Esophagus (tissue), 2 donors: ENCODE data around the gene CDCP1. TPM values are rescaled to one million over a fixed set of nuclear protein-coding genes. Genes with fewer than 3 reads are reported as not detected.

ENCODE experiments used
- H3K27ac ChIP-seq, 2 donors: one replicate each; pipeline ENCODE4 v1.5.1; 2013; ENCODE audit warnings: low read depth in 2 of 2, mild to moderate bottlenecking in 2 of 2, inconsistent platforms in 1 of 2, low read length in 1 of 2, moderate library complexity in 1 of 2
- H3K27me3 ChIP-seq, 2 donors: one replicate each; pipeline ENCODE4 v1.6.1; 2013; ENCODE audit warnings: low read length in 2 of 2, control low read depth in 1 of 2, mild to moderate bottlenecking in 1 of 2; ENCODE audit not compliant: insufficient read depth in 2 of 2, control insufficient read depth in 1 of 2
- H3K36me3 ChIP-seq, 2 donors: one replicate each; pipeline ENCODE4 v1.6.1; 2013; ENCODE audit warnings: low read length in 1 of 2; ENCODE audit not compliant: control insufficient read depth in 2 of 2, insufficient read depth in 2 of 2
- H3K4me1 ChIP-seq, 2 donors: one replicate each; pipeline ENCODE4 v1.6.1; 2013; ENCODE audit warnings: low read length in 1 of 2; ENCODE audit not compliant: control insufficient read depth in 2 of 2, insufficient read depth in 2 of 2
- H3K4me3 ChIP-seq, 2 donors: one replicate each; pipeline ENCODE4 v1.5.1; 2013; ENCODE audit warnings: low read length in 2 of 2, mild to moderate bottlenecking in 2 of 2, low read depth in 1 of 2, moderate library complexity in 1 of 2
- H3K9me3 ChIP-seq, 2 donors: one replicate each; pipeline ENCODE4 v1.6.1; 2013; ENCODE audit warnings: mild to moderate bottlenecking in 2 of 2, low read depth in 1 of 2, low read length in 1 of 2, moderate library complexity in 1 of 2; ENCODE audit not compliant: control insufficient read depth in 2 of 2, insufficient read depth in 1 of 2
- WGBS, 2 donors: extraction: QIAGEN DNeasy Blood & Tissue Kit; methylation state at CpG; one replicate each; pipeline ENCODE4 v1.1.7; 2013; 5-methylcytosine and 5-hydroxymethylcytosine counted together
- polyA plus RNA-seq, 2 donors: library from polyadenylated mRNA; stranded (reverse); fragments of 200-250 nt; gene quantifications; one replicate each; pipeline ENCODE4 v1.2.3, GENCODE V29; 2013
- donor health status: healthy with polysubstance abuse.
- donor health status: Bipolar disorder and iron deficiency.

Gene CDCP1
- polyA plus RNA-seq, 2 donors, result 21.0 to 24.3 TPM

DNA sequence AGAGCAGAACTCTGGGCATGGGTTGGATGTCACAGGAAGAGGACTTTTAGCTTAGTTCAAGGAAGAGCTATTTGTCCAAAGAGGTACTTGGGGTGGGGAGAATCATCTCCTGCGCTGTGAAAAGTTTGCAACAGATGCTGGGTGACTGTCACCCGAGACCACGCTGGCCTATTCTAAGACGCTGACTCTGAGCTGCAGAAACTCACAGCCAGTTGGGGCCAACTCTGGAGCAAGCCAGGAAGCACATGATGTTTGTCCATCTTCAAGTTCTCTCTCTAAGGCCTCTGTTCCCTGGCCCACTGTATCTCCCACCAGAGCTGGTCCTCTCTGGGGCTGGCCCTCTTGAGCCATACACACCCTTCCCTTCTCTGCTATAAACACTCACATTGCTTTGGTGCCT lies 17.9 kb upstream of the CDCP1 start:
- Histone ChIP-seq H3K36me3 (no peaks in the 10 kb centered on the region), H3K9me3 (no peaks in the 10 kb centered on the region), H3K4me1 (peaks cover 0 to 7% of the 10 kb centered on the region in 2 donors), H3K27me3 (no peaks in the 10 kb centered on the region), H3K4me3 (no peak overlapping the region), H3K27ac (no peak overlapping the region)
- 94 to 99% methylated on average over 4 of the region's 4 CpGs for WGBS, 2 donors

- WGBS, 2 donors, result 57 to 60% methylated on average over 6 of the region's 6 CpGs
Observed at GRCh38 chr3:45163481-45163880, 17.3 kb upstream of the CDCP1 start.

DNA sequence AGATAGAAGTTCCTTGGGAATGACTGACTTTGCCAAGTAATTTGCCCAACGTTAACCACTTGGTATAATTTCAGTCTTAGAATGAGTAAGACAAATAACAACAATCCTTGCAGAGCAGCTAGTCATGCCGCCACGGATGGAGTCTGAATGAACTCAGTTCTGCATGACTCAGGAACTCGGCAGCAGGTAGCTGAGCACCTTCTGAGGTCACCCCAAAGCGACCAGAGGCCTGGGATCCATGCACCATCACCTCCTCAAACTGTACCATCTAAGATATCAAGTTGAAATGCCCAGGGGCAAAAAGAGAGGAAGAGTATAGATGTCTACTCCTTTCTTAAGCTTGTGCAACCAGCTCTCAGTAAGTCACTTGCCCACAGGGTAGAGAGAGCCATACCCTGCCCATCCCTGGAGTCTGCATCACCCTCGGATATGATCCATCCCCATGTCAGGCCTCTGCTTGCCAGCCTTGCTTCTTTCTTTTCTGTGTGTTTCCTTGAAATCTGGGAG lies 8.5 kb upstream of the CDCP1 start:
- WGBS, 2 donors, result 52 to 62% methylated on average over 6 of the region's 6 CpGs
- H3K27me3 ChIP-seq, result no peaks in the 10 kb centered on the region
- no peaks in the 10 kb centered on the region for H3K4me1 ChIP-seq
- H3K4me3 ChIP-seq, result no peak overlapping the region
- no peaks in the 10 kb centered on the region for H3K9me3 ChIP-seq
- H3K27ac ChIP-seq, result peak overlapping the region; percentile 11 to 71
- H3K36me3 ChIP-seq, result no peaks in the 10 kb centered on the region

More at GRCh38 chr3:45163481-45163880, 17.3 kb upstream of the CDCP1 start:
- Histone ChIP-seq H3K9me3 (no peaks in the 10 kb centered on the region), H3K36me3 (no peaks in the 10 kb centered on the region), H3K4me1 (peaks cover 0 to 7% of the 10 kb centered on the region in 2 donors), H3K4me3 (no peak overlapping the region), H3K27me3 (no peaks in the 10 kb centered on the region), H3K27ac (no peak overlapping the region)

DNA sequence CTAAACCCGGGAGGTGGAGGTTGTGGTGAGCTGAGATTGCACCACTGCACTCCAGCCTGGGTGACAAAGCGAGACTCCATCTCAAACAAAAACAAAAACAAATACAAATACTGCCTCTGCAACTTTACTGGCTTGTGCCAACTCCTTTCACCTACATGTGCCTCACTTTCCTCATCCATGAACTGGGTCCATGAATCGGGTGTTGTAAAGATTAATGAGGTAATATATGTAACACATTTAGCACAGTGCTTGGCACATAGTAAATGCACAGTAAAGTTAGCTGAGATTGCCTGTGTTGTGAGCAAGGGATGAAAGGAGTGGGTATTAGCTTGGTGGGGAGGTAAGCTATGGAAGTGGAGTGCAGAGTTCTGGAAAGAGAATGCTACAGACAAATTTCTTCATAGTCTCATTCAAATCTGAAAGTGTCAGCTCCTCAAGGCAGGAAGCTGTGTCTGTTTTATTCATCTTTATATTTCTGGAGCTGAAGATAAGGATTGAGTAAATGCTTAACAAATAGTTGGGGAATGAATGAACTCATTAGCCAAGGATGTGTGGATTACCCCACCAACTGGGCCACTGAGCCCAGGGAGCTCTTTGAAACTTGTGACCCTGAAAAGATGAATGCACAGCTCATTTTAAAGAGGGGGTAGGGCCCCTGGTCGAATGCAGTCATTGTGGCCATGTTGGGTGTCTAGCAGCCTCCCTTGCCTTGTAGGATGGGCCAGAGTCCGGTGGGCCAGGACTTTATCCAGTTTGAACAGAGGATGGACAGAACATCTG lies 7.7 kb upstream of the CDCP1 start:
- H3K27ac ChIP-seq, result no peak overlapping the region
- H3K9me3 ChIP-seq, result no peaks in the 10 kb centered on the region
- H3K4me1 ChIP-seq, result no peaks in the 10 kb centered on the region
- 54 to 65% methylated on average over 5 of the region's 5 CpGs for WGBS, 2 donors
- no peak overlapping the region for H3K4me3 ChIP-seq
- H3K27me3 ChIP-seq, result no peaks in the 10 kb centered on the region
- no peaks in the 10 kb centered on the region for H3K36me3 ChIP-seq

- H3K36me3 ChIP-seq, result no peaks in the 10 kb centered on the region
- H3K4me3 ChIP-seq, result no peak overlapping the region
- H3K9me3 ChIP-seq, result no peaks in the 10 kb centered on the region
- no peak overlapping the region for H3K27ac ChIP-seq
- no peaks in the 10 kb centered on the region for H3K27me3 ChIP-seq
- no peaks in the 10 kb centered on the region for H3K4me1 ChIP-seq
- WGBS, 2 donors, result 96 to 97% methylated on average over 1 of the region's 1 CpG
Observed at GRCh38 chr3:45152307-45152706, 6.1 kb upstream of the CDCP1 start.

DNA sequence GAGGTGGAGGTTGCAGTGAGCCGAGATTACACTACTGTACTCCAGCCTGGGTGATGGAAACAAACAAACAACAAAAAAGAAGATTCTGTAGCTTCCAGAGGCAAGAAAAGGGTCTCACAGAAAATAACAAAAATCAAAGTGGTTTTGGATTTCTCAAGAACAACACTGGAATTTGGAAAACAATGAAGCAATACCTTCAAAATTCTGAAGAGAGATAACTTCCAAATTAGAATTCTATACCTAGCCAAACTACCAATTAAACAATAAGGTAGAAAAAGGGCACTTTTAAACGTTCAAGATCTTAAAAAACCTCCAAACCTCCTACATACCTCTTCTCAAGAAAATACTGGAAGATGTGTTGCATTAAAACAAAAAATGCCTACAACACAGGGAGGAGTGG lies 4.9 kb upstream of the CDCP1 start:
- 69 to 75% methylated on average over 2 of the region's 2 CpGs for WGBS, 2 donors
- H3K4me3 ChIP-seq, result no peak overlapping the region
- H3K9me3 ChIP-seq, result no peaks in the 10 kb centered on the region
- no peaks in the 10 kb centered on the region for H3K36me3 ChIP-seq
- no peaks in the 10 kb centered on the region for H3K27me3 ChIP-seq
- H3K27ac ChIP-seq, result no peak overlapping the region
- peaks cover 0 to 5% of the 10 kb centered on the region in 2 donors for H3K4me1 ChIP-seq

- no peaks in the 10 kb centered on the region for H3K27me3 ChIP-seq
- WGBS, 2 donors, result 64 to 76% methylated on average over 2 of the region's 2 CpGs
- no peak overlapping the region for H3K4me3 ChIP-seq
- H3K4me1 ChIP-seq, result peaks cover 0 to 7% of the 10 kb centered on the region in 2 donors
- no peaks in the 10 kb centered on the region for H3K9me3 ChIP-seq
- no peaks in the 10 kb centered on the region for H3K36me3 ChIP-seq
- no peak overlapping the region for H3K27ac ChIP-seq
Observed at GRCh38 chr3:45148921-45149320, 2.7 kb upstream of the CDCP1 start.

GRCh38 chr3:45145223-45145622 lies 955 bp downstream of the CDCP1 start:
- 10% methylated on average over 15 of the region's 15 CpGs for WGBS, 2 donors
- Histone ChIP-seq H3K36me3 (no peaks in the 10 kb centered on the region), H3K9me3 (no peaks in the 10 kb centered on the region), H3K27ac (peak overlapping the region; percentile 85 to 95), H3K4me1 (peaks cover 0 to 13% of the 10 kb centered on the region in 2 donors), H3K27me3 (no peaks in the 10 kb centered on the region), H3K4me3 (peak overlapping the region; percentile 84 to 86)

DNA sequence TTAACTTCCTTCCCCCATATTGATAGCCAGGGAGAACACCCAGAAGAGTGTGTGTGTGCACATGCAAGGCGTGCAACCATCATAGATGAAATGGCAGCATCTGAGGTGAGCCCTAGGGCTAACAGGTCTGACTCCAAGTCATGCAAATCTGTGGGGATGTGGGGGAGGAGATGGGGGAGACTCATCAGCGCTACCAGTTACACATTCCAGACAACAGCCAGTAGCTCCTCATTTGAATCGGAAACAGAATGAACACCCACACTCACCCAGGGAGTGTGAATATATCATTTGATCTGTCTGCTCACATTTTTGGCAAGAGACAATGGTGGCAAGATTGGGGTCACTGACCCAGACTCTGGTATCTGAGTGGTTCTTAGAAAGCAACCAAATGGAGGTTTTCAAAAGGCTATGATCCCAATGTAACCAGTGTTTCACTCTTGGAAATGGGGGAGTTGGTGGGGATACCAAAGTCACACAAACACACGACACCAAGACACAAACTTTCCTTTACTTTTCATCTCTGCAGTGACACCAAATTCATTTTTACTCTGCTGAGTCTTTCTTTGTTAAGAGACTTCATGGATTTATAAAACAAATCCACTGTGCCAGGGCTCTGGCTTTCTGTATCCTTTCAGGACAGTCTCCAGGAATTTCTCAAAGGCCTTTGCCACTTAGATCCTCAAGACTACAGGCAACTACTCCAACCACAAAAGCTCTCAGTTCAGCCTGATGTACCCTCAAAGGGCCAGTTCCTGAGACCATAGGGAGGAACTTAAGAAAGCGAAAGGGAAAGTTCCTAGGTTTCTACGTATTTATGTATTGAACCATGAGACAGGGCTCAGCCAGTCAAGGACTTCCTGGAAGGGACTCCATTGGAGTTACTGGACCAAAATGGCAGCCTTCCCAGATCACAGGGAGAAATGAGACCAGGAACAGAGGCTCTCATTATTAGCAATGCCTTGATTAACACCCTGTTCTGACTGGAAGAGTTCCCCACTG lies 2.2 kb downstream of the CDCP1 start:
- Histone ChIP-seq H3K4me1 (peaks cover 0 to 20% of the 10 kb centered on the region in 2 donors), H3K27ac (peak overlapping the region; percentile 40 to 45), H3K4me3 (peak overlapping the region in 1 of 2 donors; percentile 84), H3K36me3 (no peaks in the 10 kb centered on the region), H3K9me3 (no peaks in the 10 kb centered on the region), H3K27me3 (no peaks in the 10 kb centered on the region)
- 68 to 70% methylated on average over 6 of the region's 6 CpGs for WGBS, 2 donors
